Ammon's horn (tissue), 1 donor: ENCODE results near the gene FOXO6.
"Not testable (repeated sequence)": the region's sequence is repeated elsewhere in the genome, so short reads cannot be mapped to it uniquely, and the experiment has no call there.

ENCODE experiments used
- DNase-seq: peaks from one replicate; pipeline ENCODE4 v3.0.0-alpha.2; 2016; ENCODE audit warnings: low spot score

Gene FOXO6

GRCh38 chr1:41329662-41330587, 31.3 kb upstream of the FOXO6 start:
- DNase-seq: no peak

DNA sequence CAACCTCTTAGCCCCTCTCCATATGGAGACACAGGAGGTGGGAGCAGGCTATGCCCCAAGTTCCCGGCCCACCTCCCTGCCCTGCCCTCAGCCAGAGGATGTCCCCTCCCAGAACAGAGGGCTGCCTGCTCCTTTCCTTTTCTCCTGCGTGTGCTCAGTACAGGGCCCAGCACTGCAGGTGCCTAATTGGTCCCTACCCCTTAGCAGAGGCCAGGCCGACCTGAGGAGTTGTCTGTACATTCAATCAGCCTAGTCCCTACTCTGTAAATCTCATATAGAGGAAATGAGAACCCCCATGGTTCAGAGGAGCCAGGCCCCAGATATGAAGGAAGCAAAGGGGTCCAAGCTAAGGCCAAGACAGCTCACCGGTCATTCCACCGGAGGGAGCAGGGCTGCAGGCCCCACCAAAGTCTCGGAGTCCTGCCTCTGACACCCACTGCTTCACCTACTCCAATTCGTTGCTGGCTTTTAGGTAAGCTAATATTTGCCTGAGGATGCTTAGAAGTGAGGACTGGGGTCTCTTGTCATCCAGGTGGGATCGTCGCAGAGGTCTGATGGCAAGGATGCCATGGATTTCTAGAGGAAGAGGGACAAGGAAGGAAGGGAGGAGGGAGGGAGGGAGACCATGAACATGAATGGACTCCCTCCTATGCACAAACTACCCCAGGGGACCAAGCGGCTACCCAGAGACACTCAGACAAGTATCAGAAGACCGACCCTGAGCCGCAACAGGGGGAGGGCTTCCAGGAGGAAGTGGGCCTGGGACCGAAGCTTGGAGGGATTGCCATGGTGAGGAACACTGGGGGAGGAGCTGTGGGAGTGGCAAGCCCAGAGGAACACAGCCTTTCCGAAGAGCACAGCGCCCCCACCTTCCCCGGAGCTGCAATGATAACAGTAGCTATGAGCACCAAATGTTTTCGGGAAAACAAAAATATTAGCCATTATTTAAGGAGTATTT, 30.4 kb upstream of the FOXO6 start:
- no peak for DNase-seq

GRCh38 chr1:41331546-41331917, 29.7 kb upstream of the FOXO6 start:
- DNase-seq: no peak

- not testable (repeated sequence) for DNase-seq
Measured at GRCh38 chr1:41332161-41332560, 29.1 kb upstream of the FOXO6 start.

- DNase-seq: no peak
Measured at GRCh38 chr1:41333146-41333784, 28.0 kb upstream of the FOXO6 start.

DNA sequence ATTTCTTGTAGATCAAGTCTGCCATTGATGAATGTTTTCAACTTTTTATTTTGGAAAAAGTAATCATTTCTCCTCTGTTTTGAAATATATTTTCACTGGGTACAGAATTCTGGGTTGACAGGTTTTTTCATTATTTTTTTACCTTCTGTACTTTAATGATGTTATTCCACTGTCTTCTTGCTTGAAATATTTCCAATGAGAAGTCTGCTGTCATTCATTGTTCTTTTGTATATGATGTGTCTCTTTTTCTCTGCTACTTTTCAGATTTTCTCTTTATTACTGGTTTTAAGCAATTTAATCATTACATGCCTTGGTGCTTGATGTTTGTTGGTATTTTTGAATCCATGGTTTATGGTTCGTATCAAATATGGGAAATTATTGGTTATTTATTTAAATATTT, 22.4 kb upstream of the FOXO6 start:
- DNase-seq: no peak

- DNase-seq: no peak
Measured at GRCh38 chr1:41340655-41341364, 20.4 kb upstream of the FOXO6 start.

GRCh38 chr1:41341365-41341683, 19.9 kb upstream of the FOXO6 start:
- DNase-seq: no peak

DNA sequence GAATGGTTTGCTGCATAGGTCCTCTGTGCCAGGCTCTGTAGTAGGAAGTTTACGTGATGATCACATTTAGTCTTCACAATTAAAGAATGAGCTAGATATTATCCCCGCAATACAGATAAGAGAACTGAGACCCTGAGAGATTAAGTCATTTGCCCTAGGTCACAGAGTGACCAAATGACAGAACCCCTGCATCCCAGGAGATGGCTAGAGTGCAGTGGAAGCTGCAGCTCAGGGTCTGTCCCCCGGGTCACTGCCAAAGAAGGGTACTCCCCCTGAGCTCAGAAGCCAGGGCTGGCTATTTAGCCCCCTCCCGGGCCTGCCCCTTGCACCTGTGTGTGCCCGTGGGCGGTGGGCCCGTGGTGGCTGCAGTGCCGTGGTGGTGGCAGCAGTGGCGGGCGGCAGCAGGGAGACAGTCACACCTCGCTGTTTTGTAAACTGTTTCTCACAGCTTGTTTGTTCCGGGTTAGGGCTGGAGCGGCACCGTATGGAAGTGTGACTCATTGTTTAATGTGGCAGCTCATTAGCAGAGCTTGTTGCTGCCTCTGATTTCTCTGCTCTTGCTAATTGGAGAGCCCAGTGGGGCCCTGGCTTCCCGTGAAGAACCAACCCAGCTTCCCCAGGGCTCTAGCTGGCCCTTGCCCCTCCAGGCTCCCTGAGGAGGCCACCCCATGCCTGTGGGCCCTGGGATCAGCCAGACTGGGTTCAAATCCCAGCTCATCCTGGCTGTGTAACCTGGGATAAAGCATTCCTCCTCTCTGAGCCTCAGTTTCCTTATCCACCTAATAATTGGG, 19.3 kb upstream of the FOXO6 start:
- peak; percentile 66 for DNase-seq

DNA sequence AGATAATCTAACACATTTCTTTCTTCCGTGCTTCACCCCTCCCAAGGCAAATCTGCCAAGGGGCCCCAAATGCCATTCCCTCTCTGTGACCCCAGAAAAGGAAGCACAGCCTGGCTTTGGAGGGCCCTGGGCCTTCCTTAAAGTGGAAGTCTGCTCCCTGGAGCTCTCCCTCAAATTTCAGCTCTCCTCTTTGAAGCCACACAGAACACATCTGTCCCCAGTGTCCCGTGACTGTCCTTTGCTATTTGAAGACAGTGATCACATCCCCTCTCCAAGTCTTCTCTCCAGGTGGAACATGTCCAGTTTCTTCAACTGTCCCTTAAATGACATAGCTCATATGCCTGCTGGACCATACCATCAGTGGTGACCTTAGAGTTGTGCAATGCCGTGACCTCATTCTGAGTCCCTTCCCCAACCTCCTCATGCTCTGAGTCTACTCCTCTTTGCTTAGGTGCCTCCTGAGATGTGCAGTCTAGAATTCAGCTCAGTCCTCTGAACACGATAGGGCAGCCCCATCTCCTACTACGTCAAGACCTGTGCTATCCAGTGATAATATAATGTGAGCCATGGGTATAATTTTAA, 18.4 kb upstream of the FOXO6 start:
- no peak for DNase-seq

DNA sequence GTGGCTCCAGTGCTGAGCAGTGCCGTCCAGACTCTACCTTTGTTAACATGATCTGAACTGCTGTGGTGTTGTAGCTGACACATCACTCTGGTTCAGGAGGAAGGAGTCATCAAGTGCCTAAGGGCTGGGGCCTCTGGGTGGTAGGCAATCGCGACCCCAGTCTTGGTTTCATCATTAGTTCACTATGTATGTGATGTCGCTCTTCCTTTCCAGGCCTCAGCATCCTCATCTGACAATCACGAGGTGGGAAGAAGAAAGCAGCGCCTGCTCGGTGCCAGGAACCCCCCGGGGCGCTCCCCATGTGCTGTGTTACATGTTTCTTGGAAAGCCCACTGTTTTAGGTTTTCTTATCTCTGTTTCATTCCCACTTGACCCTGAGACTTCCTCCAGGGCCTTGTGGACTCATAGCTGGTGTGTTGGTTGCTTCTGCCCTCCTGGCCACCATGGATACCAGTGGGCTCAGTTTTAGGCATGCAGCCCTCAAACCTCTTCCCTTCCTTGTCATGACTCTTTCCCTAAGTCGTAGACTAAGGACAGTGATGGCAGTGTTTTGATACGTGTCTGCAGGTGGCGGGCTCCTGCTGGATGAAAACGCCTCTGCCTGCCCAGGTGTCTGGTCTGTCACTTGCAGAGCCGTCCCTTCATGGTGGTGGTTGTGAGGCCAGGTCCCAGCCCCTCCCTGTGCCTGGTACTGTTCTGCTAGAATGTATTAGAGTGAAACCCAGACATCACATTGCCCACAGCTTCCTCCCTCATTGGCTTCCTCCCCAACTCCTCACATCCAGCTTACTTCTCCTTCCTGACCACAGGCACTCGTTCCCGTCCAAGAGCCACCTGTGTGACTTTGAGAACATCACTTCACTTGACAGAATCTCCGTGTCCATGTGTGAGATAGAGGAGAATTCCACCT, 17.2 kb upstream of the FOXO6 start:
- no peak for DNase-seq

DNA sequence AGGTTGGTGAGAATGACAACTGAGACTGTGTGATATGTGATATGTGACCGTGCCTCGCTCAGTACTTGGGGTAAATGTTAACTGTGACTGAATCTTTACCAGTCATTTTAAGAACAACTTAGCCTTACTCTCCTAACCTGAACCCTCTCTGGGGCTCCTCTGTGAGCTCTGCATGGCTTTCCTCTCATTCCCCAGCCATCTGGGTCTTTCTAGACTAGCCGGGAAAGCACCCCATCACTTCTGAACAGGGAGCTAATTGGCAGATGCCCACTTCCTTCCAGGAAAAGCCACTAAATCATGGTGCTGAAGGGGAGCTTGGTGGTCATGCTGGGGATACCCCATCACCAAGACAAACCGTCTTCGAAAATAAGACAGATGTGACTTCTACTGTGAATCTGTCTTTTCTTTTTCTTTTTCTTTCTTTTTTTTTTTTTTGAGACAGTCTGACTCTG, 16.5 kb upstream of the FOXO6 start:
- DNase-seq: no peak

GRCh38 chr1:41345434-41346075, 15.7 kb upstream of the FOXO6 start:
- DNase-seq: no peak

GRCh38 chr1:41347276-41347675, 14.0 kb upstream of the FOXO6 start:
- DNase-seq: no peak

- no peak for DNase-seq
Measured at GRCh38 chr1:41348394-41348793, 12.8 kb upstream of the FOXO6 start.

GRCh38 chr1:41349361-41350054, 11.7 kb upstream of the FOXO6 start:
- DNase-seq: no peak

- no peak for DNase-seq
Measured at GRCh38 chr1:41350055-41350378, 11.2 kb upstream of the FOXO6 start.
